ENCODE data around the gene SLC22A12.

GRCh38 chr11:64568041-64568571, 22.9 kb upstream of the SLC22A12 start:
- TF ChIP-seq CTCF (IDR thresholded peaks at IDR 0.05; ENCODE audit: insufficient read depth, low read length, poor library complexity, severe bottlenecking) (no peak), EZH2phosphoT487 (conservative IDR thresholded peaks at IDR 0.05; ENCODE audit: low read length) (no peak)

Measured in SU-DHL-6 (cell line).